ENCODE data around the gene TACR1. TPM values are rescaled to one million over a fixed set of nuclear protein-coding genes. Genes with fewer than 3 reads are reported as not detected.

TACR1 gene
- total and polyA plus RNA-seq, 8 donors, result 0.07 to 0.40 (median 0.09) TPM

GRCh38 chr2:75006041-75006440, 193.3 kb downstream of the TACR1 start:
- no peak for FAIRE-seq
- H3K27me3 ChIP-seq, result no peaks in the 10 kb centered on the region
- H3K4me1 ChIP-seq, result no peaks in the 10 kb centered on the region
- no peak overlapping the region for H3K4me3 ChIP-seq
- H3K9me3 ChIP-seq, result no peaks in the 10 kb centered on the region
- no peak overlapping the region for H3K27ac ChIP-seq
- no peak for TF ChIP-seq CTCF (IDR thresholded peaks at IDR 0.05)
- no peaks in the 10 kb centered on the region for H3K36me3 ChIP-seq
- no peak for DNase-seq
- no peak for ATAC-seq
- intact Hi-C loops (cut with DNase I), result no loop called here

GRCh38 chr2:75003773-75004172, 195.5 kb downstream of the TACR1 start:
- FAIRE-seq (no peak), ATAC-seq (no peak), DNase-seq (no peak)
- no peaks in the 10 kb centered on the region for H3K27me3 ChIP-seq
- no peaks in the 10 kb centered on the region for H3K9me3 ChIP-seq
- H3K27ac ChIP-seq, result no peak overlapping the region
- H3K4me1 ChIP-seq, result no peaks in the 10 kb centered on the region
- intact Hi-C loops (cut with DNase I), result no loop called here
- 61 to 66% methylated on average over 2 of the region's 2 CpGs for WGBS, 2 donors
- no peak for TF ChIP-seq CTCF (IDR thresholded peaks at IDR 0.05)
- H3K4me3 ChIP-seq, result no peak overlapping the region
- H3K36me3 ChIP-seq, result no peaks in the 10 kb centered on the region

GRCh38 chr2:75003276-75003675, 196.0 kb downstream of the TACR1 start:
- 42 to 49% methylated on average over 2 of the region's 2 CpGs for WGBS, 2 donors
- Histone ChIP-seq H3K36me3 (no peaks in the 10 kb centered on the region), H3K9me3 (no peaks in the 10 kb centered on the region), H3K27ac (no peak overlapping the region), H3K4me3 (no peak overlapping the region), H3K27me3 (no peaks in the 10 kb centered on the region), H3K4me1 (no peaks in the 10 kb centered on the region)
- intact Hi-C loops (cut with DNase I), result no loop called here
- ATAC-seq (no peak), DNase-seq (no peak), FAIRE-seq (no peak)
- no peak for TF ChIP-seq CTCF (IDR thresholded peaks at IDR 0.05)

GRCh38 chr2:75002007-75002406, 197.3 kb downstream of the TACR1 start:
- FAIRE-seq, result no peak
- intact Hi-C loops (cut with DNase I), result no loop called here
- Histone ChIP-seq H3K36me3 (no peaks in the 10 kb centered on the region), H3K9me3 (no peaks in the 10 kb centered on the region), H3K4me1 (no peaks in the 10 kb centered on the region), H3K27ac (no peak overlapping the region), H3K4me3 (no peak overlapping the region), H3K27me3 (no peaks in the 10 kb centered on the region)
- WGBS, 2 donors, result 63 to 72% methylated on average over 3 of the region's 3 CpGs
- no peak for ATAC-seq
- DNase-seq, result no peak
- TF ChIP-seq CTCF (IDR thresholded peaks at IDR 0.05), result no peak

GRCh38 chr2:74999468-74999867, 199.9 kb downstream of the TACR1 start:
- Histone ChIP-seq H3K27me3 (no peaks in the 10 kb centered on the region), H3K4me1 (no peaks in the 10 kb centered on the region), H3K9me3 (no peaks in the 10 kb centered on the region), H3K36me3 (no peaks in the 10 kb centered on the region), H3K27ac (no peak overlapping the region), H3K4me3 (no peak overlapping the region)
- FAIRE-seq (no peak), ATAC-seq (no peak), DNase-seq (no peak)
- intact Hi-C loops (cut with DNase I), result no loop called here
- no peak for TF ChIP-seq CTCF (IDR thresholded peaks at IDR 0.05)
- WGBS, 2 donors, result 79 to 86% methylated on average over 5 of the region's 5 CpGs

Small RNA genes lying within 50 kb of the gene (microRNA-seq; reads per million reads assigned to microRNA genes)
- gene MIR5000, result 0.88 to 1.2 reads per million in 2 donors

Other genes starting within 250 kb of the TACR1 start
- gene POLE4, start 240.9 kb downstream of the TACR1 start, total RNA-seq, result 10 to 100 TPM; 10.0 to 21.6 (median 15.2) TPM
- gene POLE4, start 240.9 kb downstream of the TACR1 start, polyA plus RNA-seq, result 10 to 100 TPM; 22.1 to 22.6 TPM